GM23338 (cell line): ENCODE data around the gene PLAAT5.

ENCODE experiments used
- CREB1 ChIP-seq: fragments of 250-450 bp; sonication (Bioruptor Pico); IDR thresholded peaks from 2 replicates; pipeline ENCODE4 v1.5.0; 2020; ENCODE audit warnings: low read depth, mild to moderate bottlenecking, moderate library complexity
- EZH2 ChIP-seq: fragments of 200-600 bp; sonication (generic); IDR thresholded peaks from one replicate; pipeline ENCODE4 v1.8.0; 2017; ENCODE audit warnings: antibody characterized with exemption, mild to moderate bottlenecking, low read depth; ENCODE audit not compliant: unreplicated experiment
- EZH2phosphoT487 ChIP-seq: fragments of 200-600 bp; sonication (generic); IDR thresholded peaks from one replicate; pipeline ENCODE4 v1.8.1; 2018; ENCODE audit warnings: antibody characterized with exemption; ENCODE audit not compliant: unreplicated experiment
- JUNB ChIP-seq: IDR thresholded peaks from one replicate; pipeline ENCODE4 v1.6.1; 2016; ENCODE audit warnings: antibody characterized with exemption; ENCODE audit not compliant: unreplicated experiment
- NANOG ChIP-seq: IDR thresholded peaks from 2 replicates; pipeline ENCODE4 v1.6.1; 2016; ENCODE audit warnings: antibody characterized with exemption, borderline replicate concordance
- POLR2AphosphoS5 ChIP-seq: IDR thresholded peaks from 2 replicates; pipeline ENCODE4 v1.6.1; 2016; ENCODE audit warnings: antibody characterized with exemption, low read depth
- STAT1 ChIP-seq: IDR thresholded peaks from one replicate; pipeline ENCODE4 v1.6.1; 2016; ENCODE audit warnings: antibody characterized with exemption; ENCODE audit not compliant: unreplicated experiment
- ZNF114 ChIP-seq: fragments of 250-450 bp; sonication (Bioruptor Pico); IDR thresholded peaks from 2 replicates; pipeline ENCODE4 v1.5.0; 2020; ENCODE audit warnings: mild to moderate bottlenecking, moderate library complexity
- ZNF331 ChIP-seq: fragments of 250-450 bp; sonication (Bioruptor Pico); IDR thresholded peaks from 2 replicates; pipeline ENCODE4 v1.5.0; 2020; ENCODE audit warnings: low read depth, mild to moderate bottlenecking, moderate library complexity
- TF ChIP-seq, protein P1 (sequence below), 2 experiments: fragments of 200-600 bp in 1 of 2; sonication (generic) in 1 of 2; conservative IDR thresholded peaks; 2 replicates each; pipeline versions ENCODE4 v1.5.1 to v1.6.1; 2016 to 2017; ENCODE audit warnings: antibody characterized with exemption in 2 of 2, low read depth in 2 of 2, mild to moderate bottlenecking in 2 of 2, moderate library complexity in 1 of 2
- TF ChIP-seq, protein P2 (sequence below): IDR thresholded peaks from one replicate; pipeline ENCODE4 v1.6.1; 2018; ENCODE audit warnings: antibody characterized with exemption; ENCODE audit not compliant: unreplicated experiment
- TF ChIP-seq, protein P3 (sequence below): fragments of 250-450 bp; sonication (Bioruptor Pico); IDR thresholded peaks from 2 replicates; pipeline ENCODE4 v1.5.0; 2020; ENCODE audit warnings: mild to moderate bottlenecking, moderate library complexity

DNA sequence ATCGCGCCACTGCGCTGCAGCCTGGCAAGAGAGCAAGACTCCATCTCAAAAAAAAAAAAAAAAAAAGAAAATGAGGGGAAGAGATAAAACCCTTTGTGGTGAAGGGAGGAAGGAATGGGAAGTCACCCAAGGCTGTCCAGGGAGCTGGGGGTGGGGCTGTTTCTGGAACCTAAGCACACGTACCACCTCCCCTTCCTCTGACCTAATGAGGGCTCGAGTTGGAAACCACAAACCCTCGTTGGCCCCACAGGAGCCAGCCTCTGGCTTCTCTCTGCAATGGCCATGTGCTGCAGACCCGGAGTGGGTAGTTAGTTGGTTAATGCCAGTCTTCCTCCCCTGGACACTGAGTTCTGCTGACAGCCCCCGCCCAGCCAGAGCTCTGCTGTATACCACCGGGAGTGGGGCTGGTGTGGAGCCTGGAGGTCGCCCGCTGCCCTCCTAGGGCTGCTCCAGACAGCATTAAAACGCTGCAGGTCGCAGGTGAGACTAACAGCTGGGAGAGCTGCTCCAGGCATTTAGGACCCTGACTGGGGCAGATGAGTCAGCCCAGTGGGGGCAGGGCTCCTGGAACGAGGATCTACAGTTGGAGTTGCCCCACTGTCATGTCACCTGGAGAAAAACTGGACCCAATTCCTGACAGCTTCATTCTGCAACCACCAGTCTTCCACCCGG is 15.0 kb upstream of the PLAAT5 start, which contains the start of gene LGALS12:
- TF ChIP-seq, protein P1, sequence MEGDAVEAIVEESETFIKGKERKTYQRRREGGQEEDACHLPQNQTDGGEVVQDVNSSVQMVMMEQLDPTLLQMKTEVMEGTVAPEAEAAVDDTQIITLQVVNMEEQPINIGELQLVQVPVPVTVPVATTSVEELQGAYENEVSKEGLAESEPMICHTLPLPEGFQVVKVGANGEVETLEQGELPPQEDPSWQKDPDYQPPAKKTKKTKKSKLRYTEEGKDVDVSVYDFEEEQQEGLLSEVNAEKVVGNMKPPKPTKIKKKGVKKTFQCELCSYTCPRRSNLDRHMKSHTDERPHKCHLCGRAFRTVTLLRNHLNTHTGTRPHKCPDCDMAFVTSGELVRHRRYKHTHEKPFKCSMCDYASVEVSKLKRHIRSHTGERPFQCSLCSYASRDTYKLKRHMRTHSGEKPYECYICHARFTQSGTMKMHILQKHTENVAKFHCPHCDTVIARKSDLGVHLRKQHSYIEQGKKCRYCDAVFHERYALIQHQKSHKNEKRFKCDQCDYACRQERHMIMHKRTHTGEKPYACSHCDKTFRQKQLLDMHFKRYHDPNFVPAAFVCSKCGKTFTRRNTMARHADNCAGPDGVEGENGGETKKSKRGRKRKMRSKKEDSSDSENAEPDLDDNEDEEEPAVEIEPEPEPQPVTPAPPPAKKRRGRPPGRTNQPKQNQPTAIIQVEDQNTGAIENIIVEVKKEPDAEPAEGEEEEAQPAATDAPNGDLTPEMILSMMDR (conservative IDR thresholded peaks at IDR 0.05; ENCODE audit: low read depth in 2 of 2), result no peak
- TF ChIP-seq, protein P2, sequence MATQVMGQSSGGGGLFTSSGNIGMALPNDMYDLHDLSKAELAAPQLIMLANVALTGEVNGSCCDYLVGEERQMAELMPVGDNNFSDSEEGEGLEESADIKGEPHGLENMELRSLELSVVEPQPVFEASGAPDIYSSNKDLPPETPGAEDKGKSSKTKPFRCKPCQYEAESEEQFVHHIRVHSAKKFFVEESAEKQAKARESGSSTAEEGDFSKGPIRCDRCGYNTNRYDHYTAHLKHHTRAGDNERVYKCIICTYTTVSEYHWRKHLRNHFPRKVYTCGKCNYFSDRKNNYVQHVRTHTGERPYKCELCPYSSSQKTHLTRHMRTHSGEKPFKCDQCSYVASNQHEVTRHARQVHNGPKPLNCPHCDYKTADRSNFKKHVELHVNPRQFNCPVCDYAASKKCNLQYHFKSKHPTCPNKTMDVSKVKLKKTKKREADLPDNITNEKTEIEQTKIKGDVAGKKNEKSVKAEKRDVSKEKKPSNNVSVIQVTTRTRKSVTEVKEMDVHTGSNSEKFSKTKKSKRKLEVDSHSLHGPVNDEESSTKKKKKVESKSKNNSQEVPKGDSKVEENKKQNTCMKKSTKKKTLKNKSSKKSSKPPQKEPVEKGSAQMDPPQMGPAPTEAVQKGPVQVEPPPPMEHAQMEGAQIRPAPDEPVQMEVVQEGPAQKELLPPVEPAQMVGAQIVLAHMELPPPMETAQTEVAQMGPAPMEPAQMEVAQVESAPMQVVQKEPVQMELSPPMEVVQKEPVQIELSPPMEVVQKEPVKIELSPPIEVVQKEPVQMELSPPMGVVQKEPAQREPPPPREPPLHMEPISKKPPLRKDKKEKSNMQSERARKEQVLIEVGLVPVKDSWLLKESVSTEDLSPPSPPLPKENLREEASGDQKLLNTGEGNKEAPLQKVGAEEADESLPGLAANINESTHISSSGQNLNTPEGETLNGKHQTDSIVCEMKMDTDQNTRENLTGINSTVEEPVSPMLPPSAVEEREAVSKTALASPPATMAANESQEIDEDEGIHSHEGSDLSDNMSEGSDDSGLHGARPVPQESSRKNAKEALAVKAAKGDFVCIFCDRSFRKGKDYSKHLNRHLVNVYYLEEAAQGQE, result no peak
- TF ChIP-seq EZH2, result no peak
- no peak for TF ChIP-seq POLR2AphosphoS5
- no peak for TF ChIP-seq EZH2phosphoT487
- TF ChIP-seq CREB1 (CRISPR knock-in tag), result no peak
- no peak for TF ChIP-seq ZNF331
- no peak for TF ChIP-seq ZNF114 (CRISPR knock-in tag)
- no peak for TF ChIP-seq NANOG
- TF ChIP-seq STAT1, result no peak
- TF ChIP-seq JUNB, result no peak
- TF ChIP-seq, protein P3, sequence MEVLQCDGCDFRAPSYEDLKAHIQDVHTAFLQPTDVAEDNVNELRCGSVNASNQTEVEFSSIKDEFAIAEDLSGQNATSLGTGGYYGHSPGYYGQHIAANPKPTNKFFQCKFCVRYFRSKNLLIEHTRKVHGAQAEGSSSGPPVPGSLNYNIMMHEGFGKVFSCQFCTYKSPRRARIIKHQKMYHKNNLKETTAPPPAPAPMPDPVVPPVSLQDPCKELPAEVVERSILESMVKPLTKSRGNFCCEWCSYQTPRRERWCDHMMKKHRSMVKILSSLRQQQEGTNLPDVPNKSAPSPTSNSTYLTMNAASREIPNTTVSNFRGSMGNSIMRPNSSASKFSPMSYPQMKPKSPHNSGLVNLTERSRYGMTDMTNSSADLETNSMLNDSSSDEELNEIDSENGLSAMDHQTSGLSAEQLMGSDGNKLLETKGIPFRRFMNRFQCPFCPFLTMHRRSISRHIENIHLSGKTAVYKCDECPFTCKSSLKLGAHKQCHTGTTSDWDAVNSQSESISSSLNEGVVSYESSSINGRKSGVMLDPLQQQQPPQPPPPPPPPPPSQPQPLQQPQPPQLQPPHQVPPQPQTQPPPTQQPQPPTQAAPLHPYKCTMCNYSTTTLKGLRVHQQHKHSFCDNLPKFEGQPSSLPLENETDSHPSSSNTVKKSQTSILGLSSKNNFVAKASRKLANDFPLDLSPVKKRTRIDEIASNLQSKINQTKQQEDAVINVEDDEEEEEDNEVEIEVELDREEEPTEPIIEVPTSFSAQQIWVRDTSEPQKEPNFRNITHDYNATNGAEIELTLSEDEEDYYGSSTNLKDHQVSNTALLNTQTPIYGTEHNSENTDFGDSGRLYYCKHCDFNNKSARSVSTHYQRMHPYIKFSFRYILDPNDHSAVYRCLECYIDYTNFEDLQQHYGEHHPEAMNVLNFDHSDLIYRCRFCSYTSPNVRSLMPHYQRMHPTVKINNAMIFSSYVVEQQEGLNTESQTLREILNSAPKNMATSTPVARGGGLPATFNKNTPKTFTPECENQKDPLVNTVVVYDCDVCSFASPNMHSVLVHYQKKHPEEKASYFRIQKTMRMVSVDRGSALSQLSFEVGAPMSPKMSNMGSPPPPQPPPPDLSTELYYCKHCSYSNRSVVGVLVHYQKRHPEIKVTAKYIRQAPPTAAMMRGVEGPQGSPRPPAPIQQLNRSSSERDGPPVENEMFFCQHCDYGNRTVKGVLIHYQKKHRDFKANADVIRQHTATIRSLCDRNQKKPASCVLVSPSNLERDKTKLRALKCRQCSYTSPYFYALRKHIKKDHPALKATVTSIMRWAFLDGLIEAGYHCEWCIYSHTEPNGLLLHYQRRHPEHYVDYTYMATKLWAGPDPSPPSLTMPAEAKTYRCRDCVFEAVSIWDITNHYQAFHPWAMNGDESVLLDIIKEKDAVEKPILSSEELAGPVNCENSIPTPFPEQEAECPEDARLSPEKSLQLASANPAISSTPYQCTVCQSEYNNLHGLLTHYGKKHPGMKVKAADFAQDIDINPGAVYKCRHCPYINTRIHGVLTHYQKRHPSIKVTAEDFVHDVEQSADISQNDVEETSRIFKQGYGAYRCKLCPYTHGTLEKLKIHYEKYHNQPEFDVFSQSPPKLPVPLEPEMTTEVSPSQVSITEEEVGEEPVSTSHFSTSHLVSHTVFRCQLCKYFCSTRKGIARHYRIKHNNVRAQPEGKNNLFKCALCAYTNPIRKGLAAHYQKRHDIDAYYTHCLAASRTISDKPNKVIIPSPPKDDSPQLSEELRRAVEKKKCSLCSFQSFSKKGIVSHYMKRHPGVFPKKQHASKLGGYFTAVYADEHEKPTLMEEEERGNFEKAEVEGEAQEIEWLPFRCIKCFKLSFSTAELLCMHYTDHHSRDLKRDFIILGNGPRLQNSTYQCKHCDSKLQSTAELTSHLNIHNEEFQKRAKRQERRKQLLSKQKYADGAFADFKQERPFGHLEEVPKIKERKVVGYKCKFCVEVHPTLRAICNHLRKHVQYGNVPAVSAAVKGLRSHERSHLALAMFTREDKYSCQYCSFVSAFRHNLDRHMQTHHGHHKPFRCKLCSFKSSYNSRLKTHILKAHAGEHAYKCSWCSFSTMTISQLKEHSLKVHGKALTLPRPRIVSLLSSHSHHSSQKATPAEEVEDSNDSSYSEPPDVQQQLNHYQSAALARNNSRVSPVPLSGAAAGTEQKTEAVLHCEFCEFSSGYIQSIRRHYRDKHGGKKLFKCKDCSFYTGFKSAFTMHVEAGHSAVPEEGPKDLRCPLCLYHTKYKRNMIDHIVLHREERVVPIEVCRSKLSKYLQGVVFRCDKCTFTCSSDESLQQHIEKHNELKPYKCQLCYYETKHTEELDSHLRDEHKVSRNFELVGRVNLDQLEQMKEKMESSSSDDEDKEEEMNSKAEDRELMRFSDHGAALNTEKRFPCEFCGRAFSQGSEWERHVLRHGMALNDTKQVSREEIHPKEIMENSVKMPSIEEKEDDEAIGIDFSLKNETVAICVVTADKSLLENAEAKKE (CRISPR knock-in tag), result no peak
